ENCODE data around the gene CCPG1.
"Not testable (repeated sequence)": the region's sequence is repeated elsewhere in the genome, so short reads cannot be mapped to it uniquely, and the experiment has no call there.

Gene CCPG1

DNA sequence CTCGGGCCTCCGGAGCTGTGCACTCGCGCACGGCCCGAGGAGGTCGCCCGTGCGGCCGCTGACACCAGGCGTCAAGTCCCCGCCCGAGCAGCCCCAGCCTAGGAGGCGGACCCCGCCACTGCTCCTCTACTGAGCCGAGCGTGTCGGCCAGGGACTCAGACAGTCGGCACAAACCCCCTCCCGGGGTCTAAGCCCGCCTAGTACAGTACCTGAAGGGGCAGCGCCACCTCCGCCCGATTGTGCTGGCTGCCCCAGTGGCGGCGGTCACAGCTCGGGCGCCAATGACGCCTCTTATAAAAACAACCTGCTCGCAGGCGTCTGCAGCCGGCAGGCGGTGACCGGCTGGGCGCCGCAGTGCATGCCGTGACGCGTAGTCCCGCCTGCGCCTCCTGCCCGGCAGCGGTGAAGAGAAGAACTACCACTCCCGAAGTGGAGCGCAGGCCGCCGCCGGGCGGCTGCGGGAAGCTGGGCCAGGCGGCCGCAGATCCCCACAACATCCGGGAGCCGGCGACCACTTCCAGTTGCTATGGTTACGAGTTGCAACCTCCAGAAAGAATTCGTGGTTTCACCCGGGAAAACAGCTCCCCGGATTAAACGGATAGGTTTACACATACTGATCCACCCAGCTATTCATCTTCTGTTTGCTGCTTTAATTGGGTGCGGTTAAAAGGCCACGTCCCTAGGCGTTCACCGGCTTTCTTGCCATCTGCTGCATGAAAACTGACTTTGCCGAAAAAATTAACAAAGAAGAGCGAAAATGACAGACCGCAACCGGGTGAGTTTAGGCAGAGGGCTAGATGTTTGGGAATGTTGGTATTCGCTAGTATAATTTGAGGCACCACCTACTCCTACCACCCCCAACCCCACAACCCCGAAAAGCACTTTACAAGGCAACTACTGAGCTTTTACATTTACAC, at the start of gene CCPG1, which contains the start of gene PIERCE2:
Gene CCPG1, minus strand, starts transcription at position 348 of the 917 bp plus-strand sequence. CDS start 18,935 bp downstream, outside the sequence.
Gene PIERCE2, plus strand, starts transcription at position 484 of the 917 bp plus-strand sequence. Its CDS starts 274 bp downstream, at position 758.
- DNase-seq = peak; percentile 66 to 83 (median 70)

DNA sequence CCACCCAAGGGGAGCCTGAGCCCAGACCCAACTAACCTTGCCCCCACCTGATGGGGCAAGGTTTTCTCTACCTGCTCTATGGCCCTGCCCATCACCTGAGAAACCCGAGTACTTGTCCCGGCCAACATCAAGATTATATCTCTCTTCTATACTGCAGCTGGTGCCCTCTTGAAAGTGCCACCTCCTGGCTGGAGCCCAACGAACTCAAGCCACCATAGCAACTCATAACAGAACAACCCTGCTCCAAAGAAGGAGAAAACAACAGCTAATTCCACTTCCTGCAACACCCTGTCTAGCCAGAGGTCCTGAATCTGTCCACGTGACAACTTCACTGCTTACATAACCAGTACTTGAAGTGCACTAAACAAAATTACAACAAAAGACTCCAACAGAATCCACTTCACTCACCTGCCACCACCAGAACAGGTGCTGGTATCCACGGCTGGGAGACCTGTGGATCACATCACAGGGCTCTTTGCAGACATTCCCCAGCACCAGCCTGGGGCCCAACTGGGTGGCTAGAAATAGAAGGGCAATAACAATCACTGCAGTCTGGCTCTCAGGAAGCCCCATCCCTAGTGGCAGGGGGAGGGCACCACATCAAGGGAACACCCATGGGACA, 49.4 kb upstream of the CCPG1 start:
- no peak for DNase-seq

DNA sequence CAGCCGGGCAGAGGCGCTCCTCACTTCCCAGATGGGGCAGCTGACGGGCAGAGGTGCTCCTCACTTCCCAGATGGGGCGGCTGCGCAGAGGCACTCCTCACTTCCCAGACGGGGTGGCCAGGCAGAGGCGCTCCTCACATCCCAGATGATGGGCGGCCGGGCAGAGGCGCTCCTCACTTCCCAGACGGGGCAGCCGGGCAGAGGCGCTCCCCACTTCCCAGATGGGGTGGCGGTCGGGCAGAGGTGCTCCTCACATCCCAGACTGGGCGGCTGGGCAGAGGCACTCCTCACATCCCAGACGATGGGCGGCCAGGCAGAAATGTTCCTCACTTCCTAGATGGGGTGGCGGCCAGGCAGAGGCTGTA, 38.9 kb upstream of the CCPG1 start:
- not testable (repeated sequence) for DNase-seq

GRCh38 chr15:55446379-55447029, 38.3 kb upstream of the CCPG1 start:
- not testable (repeated sequence) for DNase-seq

DNA sequence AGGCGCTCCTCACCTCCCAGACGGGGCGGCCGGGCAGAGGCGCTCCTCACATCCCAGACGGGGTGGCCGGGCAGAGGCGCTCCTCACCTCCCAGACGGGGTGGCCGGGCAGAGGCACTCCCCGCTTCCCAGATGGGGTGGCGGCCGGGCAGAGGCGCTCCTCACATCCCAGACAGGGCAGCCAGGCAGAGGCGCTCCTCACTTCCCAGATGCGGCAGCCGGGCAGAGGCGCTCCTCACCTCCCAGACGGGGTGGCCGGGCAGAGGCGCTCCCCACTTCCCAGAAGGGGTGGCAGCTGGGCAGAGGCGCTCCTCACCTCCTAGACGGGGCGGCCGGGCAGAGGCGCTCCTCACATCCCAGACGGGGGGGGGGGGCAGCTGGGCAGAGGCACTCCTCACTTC, 37.8 kb upstream of the CCPG1 start:
- DNase-seq = not testable (repeated sequence)

GRCh38 chr15:55443141-55443540, 35.0 kb upstream of the CCPG1 start:
- not testable (repeated sequence) for DNase-seq

- DNase-seq = no peak
Observed at GRCh38 chr15:55434989-55435825, 27.0 kb upstream of the CCPG1 start.

GRCh38 chr15:55422089-55422488, 13.9 kb upstream of the CCPG1 start:
- no peak for DNase-seq

DNA sequence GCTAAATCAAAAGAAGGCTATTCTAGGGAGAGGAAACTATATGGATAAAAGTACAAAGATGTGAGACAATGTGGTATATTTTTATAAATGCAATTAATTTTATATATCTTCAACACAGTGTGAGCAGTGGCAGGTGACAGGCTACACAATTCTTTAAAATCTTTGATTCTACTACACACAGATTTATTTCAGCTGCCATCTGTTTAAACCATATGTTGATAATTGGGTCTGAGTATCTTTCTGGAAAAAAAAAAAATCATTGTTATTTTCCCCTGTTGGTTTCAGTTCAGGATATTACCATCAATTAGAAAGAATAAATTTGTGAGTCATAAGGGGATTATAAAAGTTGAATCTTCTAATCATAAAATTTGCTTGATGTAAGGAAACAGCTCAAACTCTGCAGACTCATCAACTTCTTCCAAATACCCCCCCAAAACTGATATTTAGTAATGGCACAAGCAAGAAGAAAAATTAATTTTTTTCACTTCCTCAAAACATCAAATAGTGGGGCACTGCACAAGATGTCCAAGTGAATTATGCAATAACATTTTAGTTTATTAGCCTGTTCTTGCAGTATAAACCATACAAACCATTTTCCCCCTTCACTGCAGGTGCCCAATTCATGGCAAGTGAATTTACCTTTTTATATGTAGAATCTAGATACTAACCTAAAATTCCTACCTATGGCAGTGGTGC, 12.2 kb upstream of the CCPG1 start:
- DNase-seq = no peak

DNA sequence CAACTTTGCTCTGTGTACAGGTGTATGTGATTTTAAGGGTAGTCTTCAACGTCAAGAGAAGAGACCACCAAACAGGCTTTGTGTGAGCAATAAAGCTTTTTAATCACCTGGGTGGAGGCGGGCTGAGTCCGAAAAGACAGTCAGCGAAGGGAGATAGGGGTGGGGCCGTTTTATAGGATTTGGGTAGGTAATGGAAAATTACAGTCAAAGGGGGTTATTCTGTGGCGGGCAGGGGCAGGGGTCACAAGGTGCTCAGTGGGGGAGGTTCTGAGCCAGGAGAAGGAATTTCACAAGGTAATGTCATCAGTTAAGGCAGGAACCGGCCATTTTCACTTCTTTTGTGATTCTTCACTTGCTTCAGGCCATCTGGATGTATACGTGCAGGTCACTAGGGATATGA, 9.5 kb upstream of the CCPG1 start:
- not testable (repeated sequence) for DNase-seq

GRCh38 chr15:55408976-55409375, 817 bp upstream of the CCPG1 start:
- not testable (repeated sequence) for DNase-seq

DNA sequence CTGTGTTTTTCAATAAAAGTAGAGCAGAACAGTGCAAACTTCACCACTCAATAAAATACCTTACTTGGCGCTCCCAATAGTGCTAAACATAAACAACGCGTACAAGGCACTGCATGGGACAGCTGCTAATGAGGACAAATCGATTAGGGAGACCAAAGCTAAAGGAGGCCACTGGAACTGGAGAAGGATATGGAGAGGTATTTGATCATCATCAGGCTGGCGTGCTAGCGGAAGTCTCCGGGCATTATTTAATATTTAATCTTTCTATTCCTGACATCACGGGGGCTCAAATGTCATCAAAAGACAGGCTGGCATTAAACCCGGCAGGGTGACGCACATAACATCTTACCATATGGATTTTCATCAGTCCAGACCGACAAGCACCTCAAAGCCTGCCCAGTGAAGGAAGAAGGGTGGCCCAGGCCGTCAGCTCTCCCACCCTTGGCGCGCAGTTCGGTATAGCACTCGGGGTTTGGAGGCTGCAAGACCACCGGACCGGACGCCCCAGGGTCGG, 604 bp downstream of the CCPG1 start:
- no peak for DNase-seq

DNA sequence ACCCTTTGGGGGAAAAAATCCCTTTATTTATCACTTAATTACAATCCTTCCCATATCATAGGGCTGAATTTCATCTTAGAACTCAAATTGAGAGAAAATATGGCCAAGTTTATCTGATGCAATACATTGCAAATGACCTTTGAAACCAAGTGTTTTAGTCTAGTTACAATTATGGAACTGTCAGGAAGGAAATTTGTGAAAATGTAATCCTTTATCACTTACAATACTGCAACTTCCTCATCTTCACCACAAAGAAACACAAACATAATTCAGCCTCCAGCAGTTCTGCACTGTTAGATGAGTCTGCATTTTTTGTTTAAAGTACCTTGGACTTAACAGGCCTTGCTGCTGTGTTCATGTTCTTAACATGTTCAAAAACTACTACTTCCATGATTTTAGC, 4.6 kb downstream of the CCPG1 start:
- DNase-seq = no peak

- no peak for DNase-seq
Observed at GRCh38 chr15:55402707-55403106, 5.5 kb downstream of the CCPG1 start.

GRCh38 chr15:55401786-55402246, 6.3 kb downstream of the CCPG1 start:
- no peak for DNase-seq

- not testable (repeated sequence) for DNase-seq
Observed at GRCh38 chr15:55400050-55400449, 8.1 kb downstream of the CCPG1 start.

DNA sequence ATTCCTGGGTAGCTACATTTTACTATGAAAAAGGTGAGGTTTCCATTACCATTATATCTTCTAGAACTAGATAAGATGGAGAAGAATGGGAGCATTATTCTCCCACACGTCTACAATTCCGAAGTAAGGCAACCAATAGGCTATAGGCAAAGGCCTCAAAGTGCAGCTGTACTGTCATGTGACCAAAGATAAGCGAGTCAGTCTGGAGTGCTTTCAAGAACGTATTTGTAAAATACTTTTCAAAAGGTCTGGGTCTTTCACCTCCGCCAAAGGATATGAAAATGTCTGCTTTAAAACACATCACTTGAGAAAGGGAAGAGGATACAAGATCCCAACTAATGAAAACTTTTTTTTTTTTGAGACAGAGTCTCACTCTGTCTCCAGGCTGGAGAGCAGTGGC, 9.9 kb downstream of the CCPG1 start:
- no peak for DNase-seq

DNA sequence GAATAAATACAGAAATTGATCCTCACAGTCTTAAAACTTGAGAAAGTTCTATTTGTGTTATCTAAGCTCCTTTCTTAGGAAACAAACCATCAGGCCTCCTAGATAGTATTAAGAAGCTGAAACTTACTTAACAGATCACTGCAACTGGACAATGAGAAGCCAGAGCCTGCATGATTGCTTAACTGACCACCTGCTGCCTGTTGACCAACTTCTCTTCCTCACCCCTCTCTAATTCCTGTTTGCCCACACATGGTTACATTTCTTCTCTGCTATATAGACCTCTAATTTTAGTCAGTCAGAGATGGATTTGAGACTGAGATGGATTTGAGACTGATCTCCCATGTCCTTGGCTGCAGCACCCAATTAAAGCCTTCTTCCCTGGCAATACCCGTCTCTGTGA, 13.5 kb downstream of the CCPG1 start:
- DNase-seq = no peak

- no peak for DNase-seq
Observed at GRCh38 chr15:55389264-55389607, 18.9 kb downstream of the CCPG1 start.

GRCh38 chr15:55387027-55387426, 21.1 kb downstream of the CCPG1 start:
- DNase-seq = no peak

DNA sequence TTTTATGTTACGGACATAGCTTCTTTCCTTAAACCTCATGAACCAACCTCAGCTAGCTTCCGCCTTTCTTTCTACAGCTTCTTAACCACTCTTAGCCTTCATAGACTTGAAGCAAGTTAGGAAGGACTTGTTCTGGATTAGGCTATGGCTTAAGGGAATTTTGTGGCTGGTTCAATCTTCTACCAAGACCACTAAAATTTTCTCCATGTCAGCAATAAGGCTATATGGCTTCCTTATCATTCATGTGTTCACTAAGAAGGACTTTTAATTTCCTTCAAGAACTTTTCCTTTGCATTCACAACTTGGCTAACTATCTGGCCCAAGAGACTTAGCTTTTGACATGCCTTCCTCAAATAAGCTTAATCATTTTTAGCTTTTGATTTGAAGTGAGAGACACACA, 24.5 kb downstream of the CCPG1 start:
- no peak for DNase-seq

GRCh38 chr15:55381595-55381994, 26.6 kb downstream of the CCPG1 start:
- no peak for DNase-seq
